ENCODE measurements around the gene TBC1D14.

Gene TBC1D14

DNA sequence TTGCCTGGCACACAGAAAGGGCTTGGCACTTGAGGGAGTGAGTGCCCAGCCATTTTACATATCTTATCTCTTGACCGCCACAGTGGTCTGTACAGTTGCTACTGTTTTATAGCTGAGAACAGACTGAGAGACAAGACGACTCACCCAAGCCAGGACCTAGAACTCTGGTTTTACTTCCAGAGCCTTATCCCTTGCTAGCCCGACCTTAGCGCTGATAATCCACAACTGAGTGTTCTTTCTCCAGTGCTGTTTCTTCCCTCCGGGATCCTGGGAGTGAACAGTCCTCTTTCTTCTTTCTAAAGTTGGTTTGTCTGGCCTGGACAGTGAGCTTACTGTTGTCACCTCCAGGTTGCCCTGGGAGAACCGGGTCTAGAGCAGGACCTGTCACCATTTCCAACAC is 81.0 kb downstream of the TBC1D14 start:
- TF ChIP-seq, protein P1, sequence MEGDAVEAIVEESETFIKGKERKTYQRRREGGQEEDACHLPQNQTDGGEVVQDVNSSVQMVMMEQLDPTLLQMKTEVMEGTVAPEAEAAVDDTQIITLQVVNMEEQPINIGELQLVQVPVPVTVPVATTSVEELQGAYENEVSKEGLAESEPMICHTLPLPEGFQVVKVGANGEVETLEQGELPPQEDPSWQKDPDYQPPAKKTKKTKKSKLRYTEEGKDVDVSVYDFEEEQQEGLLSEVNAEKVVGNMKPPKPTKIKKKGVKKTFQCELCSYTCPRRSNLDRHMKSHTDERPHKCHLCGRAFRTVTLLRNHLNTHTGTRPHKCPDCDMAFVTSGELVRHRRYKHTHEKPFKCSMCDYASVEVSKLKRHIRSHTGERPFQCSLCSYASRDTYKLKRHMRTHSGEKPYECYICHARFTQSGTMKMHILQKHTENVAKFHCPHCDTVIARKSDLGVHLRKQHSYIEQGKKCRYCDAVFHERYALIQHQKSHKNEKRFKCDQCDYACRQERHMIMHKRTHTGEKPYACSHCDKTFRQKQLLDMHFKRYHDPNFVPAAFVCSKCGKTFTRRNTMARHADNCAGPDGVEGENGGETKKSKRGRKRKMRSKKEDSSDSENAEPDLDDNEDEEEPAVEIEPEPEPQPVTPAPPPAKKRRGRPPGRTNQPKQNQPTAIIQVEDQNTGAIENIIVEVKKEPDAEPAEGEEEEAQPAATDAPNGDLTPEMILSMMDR (IDR thresholded peaks at IDR 0.05; ENCODE audit: low read depth, low read length): no peak

DNA sequence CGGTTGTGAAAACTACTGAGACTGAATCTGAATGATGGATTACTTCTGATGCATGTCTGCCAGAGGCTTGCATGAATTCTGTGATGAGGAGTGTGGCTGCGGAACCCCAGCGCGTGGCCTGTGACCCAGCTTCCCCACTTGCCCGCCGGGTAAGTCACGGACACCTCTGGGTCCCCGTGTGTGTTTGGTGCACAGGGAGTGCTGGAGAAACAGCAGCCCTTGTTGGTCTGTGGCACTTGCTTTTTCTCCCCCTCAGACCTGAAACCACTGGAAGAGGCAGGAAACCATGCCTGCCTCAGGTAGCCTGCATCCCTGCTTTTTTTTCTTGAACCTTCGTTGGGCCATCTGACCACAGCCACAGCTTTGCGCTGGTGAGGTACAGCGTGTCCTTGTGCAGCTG is 81.6 kb downstream of the TBC1D14 start:
- H3K4me3 ChIP-seq (ENCODE audit: low read depth, low read length): no peak overlapping the region
- TF ChIP-seq, protein P1 (IDR thresholded peaks at IDR 0.05; ENCODE audit: low read depth, low read length): no peak

More for the DNA sequence above, 81.0 kb downstream of the TBC1D14 start:
- H3K4me3 ChIP-seq (ENCODE audit: low read depth, low read length): no peak overlapping the region

DNA sequence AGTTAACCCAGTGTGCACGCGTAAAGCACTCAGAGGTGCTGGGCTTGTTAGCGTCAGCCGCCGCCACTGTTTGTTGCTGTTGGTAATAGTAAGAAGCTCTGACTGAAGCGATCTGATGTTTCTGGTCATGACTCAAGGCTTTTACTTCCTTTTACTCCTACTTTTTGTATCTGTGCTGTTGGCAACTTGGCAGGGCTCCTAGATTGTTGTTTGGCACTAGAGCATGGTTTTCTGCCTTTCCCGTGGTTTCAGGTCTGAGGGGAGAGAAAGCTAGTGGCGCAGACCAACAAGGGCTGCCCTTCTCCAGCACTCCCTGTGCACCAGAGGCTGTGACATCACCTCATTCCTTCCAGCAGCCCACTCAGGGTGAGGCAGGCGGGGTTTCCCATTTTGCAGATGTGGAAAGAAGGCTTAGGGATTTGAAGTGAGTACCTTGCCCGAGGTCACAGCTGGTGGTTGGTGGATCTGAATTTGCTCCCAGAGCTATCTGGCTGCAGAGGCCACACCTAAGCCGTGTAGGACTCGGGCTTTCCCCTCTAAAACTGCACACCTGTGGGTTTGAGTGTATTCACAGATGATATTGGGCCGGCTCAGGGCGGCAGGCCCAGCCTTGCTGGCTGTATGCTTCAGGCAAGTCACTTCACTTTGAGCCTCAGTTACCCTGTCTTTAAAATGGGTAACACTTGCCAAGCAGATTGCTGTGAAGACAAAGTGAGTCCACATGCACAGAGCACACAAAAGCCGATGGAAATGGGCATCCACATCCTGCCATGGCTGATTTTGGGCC is 82.3 kb downstream of the TBC1D14 start:
- H3K4me3 ChIP-seq (ENCODE audit: low read depth, low read length): no peak overlapping the region

DNA sequence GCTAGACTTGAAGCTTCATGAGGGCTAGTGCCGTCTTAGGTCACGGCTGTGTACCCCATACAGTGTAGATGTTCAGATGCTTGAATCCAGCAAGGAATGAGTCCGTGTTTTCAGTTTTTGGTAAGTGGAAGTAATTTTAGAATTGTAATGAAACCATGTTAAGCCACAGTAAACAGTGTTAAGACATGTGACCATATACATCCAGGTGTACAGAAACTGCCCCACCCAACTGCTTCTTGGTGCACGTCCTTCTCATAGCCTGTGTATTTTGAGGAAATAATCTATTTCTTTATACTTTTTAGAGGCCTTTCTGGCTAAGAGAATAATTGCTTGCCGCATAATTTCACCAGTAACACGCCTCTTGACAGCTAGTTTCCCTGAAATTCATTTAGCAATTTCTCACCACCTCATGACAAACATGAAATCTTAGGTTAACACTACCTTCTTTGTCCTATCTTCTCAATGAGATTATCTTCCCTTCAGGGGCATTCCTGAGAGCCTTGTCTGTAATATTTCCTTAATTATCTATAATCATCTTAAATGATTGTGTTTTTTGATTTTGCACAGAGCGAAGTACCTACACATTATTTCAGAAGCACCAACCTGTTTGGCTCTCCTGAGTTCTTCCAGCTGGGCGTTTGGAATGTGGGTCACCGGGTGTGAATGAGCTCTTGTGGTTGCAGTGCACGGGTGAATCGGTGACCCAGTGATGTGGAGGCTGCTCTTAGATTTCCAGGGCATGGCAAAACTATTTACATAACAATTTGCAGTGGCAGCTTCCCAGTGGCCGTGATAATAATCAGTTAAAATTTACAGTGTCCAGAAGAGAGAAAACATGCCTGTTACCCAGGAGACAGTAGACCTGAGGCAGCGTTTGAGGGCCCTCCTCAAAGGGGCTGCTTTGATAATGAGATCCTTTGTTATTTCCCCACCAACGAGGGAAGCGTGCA is 83.4 kb downstream of the TBC1D14 start:
- TF ChIP-seq, protein P1 (IDR thresholded peaks at IDR 0.05; ENCODE audit: low read depth, low read length): no peak
- H3K4me3 ChIP-seq (ENCODE audit: low read depth, low read length): no peak overlapping the region

More for the DNA sequence above, 82.3 kb downstream of the TBC1D14 start:
- TF ChIP-seq, protein P1 (IDR thresholded peaks at IDR 0.05; ENCODE audit: low read depth, low read length): no peak

DNA sequence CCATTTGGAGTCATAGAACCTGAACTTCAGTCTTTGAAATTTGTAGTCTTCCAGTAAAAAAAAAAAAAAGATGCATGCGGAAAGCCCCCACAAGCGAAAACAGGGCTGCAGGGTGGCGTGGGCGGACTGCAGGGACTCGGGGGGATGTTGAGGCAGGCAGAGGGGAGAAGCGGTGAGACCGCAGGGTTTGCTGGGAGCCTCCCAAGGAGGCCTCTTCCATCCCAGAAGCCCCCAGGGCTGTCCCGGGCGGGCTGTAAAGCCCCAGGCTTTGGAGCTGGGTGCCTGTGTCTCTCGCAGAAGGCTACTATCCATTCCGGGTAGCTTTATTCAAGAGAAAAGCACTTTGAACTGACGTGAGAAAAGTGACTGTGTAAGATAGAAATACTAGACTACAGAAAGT is 86.9 kb downstream of the TBC1D14 start:
- no peak overlapping the region for H3K4me3 ChIP-seq (ENCODE audit: low read depth, low read length)
- TF ChIP-seq, protein P1 (IDR thresholded peaks at IDR 0.05; ENCODE audit: low read depth, low read length): no peak

DNA sequence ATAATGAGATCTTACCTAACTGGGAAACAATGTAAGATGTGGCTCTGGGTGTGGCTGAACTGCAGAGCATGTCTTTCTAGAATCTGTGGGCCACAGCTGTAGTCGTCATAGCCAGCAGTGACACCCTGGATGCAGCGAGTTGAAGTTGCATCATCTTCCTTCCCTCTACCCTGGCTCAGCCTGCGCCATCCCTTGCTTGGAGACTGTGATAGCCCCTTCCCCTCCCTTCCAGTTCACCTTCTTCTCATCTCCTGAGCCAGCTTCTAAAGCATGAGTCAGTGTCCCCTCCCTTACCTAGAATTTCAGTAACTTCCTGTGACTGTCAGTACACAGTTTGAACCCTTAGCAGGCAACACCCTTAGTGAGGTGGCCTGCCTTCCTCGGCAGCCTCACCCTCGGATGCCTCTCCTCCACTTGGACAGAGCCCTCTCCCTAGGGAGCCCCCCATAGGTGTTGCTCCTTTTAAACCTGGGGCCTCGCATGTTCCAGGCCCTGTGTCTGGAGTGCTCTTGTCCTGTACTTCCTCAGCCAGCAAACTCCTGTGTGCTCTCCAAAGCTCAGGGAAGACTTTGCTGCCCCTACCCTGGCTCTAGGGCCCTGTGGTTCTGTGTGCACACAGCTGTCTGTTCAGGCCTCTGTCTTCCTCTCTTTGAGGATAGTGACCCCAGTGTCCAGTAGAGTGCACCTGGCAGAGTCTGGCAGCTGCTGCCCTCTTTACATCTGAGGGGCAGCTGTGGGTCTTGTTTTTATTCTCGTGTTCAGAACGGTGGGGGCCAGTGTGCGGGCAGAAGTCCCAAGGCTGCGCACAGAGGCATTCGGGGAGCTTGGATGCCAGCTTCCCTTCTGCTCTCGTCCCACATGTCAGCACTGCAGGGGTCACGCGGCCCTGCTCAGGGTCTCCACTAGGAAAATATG is 89.8 kb downstream of the TBC1D14 start:
- no peak overlapping the region for H3K4me3 ChIP-seq (ENCODE audit: low read depth, low read length)
- TF ChIP-seq, protein P1 (IDR thresholded peaks at IDR 0.05; ENCODE audit: low read depth, low read length): no peak

Data from WI38 (cell line).